Inferior parietal cortex (tissue), 1 donor: ENCODE data around the gene C1orf56.

Experiments used
- DNase-seq: peaks from one replicate; pipeline ENCODE4 v3.0.0-alpha.2; 2016; ENCODE audit errors: extremely low spot score

The C1orf56 gene

DNA sequence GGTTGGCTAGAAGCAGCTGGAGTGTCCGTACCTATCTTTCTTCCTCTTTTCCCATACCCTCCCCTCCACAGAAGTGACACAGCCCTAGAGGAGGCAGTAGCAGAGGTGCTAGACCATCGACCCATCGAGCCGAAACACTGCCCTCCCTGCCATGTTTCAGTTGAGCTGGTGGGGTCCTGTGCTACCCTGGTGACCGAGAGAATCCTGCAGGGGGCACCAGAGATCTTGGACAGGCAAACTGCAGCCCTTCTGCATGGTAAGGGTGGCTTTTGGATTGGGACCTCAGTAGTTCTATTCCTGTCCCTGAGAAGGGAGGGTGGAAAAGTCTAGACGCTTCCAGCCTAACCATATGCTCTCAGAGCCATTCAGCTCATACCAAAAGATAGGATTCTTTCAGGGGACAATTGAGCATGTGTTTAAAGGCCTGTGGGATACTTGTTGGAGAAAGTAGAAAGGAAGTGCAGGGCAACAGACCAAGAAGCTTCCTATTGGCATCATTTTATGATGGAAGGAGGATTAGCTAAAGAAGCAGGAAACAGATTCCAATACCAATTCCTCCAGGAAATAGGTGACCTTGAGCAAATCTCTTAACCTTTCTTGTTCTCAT lies 22.9 kb upstream of the C1orf56 start:
- peak; percentile 83 for DNase-seq

DNA sequence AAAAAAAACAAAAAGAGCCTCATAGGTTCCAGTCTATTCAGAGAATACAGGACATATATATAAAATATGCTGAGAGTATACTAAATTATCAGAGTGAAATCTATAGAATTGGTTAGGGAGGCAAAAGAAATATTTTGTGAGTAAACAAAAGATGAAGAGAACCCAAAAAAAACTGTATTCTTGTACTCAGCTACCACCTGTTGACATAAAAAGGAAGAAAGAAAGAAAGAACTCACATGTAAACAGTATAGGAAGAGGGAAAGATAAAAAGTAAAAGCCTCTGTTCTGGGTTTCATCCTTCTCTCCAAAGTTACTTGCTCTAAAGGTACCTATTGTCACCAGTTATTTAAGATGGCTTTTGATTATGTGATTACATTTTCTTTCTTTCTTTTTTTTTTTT lies 21.1 kb upstream of the C1orf56 start:
- no peak for DNase-seq

DNA sequence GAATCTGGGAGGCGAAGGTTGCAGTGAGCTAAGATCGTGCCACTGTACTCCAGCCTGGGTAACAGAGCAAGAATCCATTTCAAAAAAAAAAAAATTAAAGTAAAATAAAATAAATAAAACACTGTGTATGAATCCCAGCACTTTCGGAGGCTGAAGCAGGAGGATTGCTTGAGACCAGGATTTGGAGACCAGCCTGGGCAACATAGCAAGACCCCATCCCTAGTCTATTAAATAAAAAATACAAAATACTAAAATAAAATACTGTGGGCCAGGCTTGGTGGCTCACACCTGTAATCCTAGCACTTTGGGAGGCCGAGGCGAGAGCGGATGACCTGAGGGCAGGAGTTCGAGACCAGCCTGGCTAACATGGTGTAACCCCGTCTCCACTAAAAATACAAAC lies 15.4 kb upstream of the C1orf56 start:
- DNase-seq: no peak

DNA sequence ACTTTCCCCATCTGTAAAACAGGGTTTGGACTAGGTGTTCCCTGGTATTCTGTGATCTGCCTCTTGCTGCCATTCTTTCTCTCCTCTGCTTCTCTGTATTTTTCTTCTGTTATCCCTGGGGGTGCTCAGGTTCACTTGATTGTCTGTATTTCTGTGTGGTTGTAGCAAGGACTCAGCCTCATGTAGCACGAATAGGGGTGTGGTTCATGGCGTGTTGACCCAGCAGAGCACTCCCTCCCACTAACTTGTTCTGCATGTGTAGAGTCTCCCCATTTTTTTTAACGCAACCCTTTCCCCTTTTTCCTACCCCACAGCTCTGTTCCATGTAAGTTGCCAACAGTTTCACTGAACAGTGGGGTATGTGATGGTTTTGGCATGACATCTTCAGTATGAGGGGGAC lies 12.4 kb upstream of the C1orf56 start:
- DNase-seq: no peak

DNA sequence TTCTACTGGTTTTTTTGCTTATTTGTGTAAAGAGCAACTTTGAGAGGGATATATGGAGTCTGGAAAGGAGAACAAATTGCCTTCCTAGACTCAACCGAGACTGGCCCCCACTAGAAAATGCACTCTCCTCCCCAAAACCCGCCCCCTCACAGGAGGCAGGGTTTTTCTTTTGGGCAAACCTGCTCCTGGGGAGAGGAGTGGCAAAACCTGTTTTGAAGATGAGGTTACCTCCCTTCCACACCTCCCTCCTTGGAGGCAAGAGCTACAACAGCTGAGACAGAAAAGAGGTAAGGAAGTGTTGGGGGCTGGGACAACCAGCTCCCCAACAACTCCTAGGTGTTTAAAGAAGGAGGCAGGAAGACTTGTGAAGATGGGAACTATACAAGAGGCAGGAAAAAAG lies 11.2 kb upstream of the C1orf56 start, which contains the start of gene BNIPL:
Gene BNIPL (plus strand): TSS at position 231 of the 400 bp plus-strand sequence. CDS start 140 bp downstream, at position 371.
- DNase-seq: no peak

DNA sequence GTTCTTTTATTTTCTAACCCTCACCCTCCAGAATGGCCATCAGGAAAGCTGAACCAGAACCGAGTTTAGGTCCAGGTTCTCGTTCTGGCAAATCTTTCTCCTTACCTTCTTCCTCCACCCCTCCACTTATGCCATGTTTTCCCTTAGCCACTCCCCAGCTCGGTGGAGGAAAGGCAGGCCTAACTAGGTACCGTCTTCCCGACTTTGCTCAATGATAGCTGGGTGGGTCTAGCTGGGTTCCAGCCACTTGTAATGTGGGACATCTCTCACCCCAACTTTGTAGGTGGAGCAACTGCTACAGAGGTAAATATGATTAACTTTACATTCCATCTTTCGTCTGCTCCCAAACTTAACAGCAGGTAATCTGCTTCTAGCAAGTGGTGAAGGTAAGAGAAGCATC lies 10.5 kb upstream of the C1orf56 start:
- DNase-seq: no peak

DNA sequence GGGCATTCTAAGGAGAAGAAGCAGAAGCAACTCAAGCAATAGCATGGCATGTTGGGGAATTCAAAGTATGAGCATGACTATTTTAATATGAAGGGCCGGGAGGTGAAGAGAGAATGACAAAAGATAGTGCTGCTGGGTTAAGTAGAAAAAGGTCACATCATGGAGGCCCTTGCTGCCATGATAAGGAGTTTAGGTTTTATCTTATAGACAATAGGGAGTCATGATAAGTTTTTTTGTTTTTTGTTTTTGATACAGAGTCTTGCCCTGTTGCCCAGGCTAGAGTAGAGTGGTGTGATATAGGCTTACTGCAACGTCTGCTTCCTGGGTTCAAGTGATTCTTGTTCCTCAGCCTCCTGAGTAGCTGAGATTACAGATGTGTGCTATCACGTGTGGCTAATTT lies 8.0 kb upstream of the C1orf56 start:
- DNase-seq: no peak

DNA sequence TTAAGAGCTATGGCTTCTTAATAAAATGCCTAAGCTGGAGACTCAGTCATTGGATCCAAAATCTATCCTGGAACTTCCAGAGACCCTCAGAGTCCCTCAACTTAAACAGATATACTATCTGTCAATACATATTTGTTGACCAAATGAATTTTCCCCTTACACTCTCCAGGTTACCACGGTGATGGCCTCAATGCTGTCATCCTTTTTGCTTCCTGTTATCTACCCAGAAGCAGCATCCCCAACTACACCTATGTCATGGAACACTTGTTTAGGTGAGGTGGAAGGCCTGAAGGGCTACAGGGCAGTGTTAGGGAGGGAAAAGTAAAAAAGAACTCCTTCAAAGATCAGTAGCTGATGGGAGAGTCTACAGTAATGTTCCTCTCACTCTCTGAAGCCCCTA lies 4.4 kb upstream of the C1orf56 start:
- no peak for DNase-seq

DNA sequence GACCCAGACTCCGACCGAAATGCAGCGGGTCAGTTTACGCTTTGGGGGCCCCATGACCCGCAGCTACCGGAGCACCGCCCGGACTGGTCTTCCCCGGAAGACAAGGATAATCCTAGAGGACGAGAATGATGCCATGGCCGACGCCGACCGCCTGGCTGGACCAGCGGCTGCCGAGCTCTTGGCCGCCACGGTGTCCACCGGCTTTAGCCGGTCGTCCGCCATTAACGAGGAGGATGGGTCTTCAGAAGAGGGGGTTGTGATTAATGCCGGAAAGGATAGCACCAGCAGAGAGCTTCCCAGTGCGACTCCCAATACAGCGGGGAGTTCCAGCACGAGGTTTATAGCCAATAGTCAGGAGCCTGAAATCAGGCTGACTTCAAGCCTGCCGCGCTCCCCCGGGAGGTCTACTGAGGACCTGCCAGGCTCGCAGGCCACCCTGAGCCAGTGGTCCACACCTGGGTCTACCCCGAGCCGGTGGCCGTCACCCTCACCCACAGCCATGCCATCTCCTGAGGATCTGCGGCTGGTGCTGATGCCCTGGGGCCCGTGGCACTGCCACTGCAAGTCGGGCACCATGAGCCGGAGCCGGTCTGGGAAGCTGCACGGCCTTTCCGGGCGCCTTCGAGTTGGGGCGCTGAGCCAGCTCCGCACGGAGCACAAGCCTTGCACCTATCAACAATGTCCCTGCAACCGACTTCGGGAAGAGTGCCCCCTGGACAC lies 534 bp downstream of the C1orf56 start:
- DNase-seq: no peak

DNA sequence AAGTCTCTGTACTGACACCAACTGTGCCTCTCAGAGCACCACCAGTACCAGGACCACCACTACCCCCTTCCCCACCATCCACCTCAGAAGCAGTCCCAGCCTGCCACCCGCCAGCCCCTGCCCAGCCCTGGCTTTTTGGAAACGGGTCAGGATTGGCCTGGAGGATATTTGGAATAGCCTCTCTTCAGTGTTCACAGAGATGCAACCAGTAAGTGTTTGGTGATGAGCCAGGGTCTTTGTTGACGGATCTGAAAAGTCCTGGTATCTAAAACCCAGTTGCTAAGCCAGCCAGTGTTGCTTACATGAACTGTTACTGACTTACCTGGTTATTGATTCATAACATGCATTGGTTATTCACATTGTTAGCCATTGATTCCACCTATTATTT lies 1.1 kb downstream of the C1orf56 start:
- no peak for DNase-seq

DNA sequence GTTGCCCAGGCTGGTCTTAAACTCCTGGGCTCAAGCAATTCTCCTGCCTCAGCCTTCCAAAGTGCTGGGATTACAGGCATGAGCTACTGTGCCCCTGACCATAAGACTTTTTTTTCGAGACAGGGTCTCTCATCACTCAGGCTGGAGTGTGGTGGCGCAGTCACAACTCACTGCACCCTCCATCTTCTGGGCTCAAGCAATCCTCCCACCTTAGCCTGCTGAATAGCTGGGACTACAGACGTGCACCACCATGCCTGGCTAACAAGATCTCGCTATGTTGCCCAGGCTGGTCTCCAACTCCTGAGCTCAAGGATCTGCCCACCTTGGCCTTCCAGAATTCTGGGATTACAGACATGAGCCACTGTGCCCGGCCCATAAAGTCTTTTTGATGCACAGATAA lies 1.9 kb downstream of the C1orf56 start:
- DNase-seq: no peak

DNA sequence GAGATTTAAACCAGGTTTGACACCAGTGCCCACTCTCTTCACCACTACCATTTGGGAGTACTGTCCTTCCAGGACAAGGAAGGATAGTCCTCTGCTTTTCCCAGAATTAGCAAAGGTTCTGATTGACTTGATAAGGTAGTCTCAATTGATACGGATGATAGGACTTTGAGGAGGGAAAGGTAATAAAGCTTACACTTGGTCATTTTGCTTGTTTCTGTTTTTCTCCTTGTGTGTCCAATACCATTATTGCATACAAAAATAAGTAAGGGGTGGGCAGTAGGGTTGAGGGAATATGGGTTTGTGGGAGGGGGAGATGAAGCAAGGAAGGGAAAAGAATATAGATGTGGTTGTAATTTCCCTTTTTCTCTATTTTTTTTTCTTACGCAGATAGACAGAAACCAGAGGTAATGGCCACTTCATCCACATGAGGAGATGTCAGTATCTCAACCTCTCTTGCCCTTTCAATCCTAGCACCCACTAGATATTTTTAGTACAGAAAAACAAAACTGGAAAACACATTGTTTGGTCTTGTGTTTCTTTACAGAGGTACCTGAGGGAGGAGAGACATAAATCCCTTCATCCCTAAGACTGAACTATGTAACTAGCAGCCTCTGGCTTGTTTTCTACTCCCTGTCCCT lies 2.6 kb downstream of the C1orf56 start:
- no peak for DNase-seq

DNA sequence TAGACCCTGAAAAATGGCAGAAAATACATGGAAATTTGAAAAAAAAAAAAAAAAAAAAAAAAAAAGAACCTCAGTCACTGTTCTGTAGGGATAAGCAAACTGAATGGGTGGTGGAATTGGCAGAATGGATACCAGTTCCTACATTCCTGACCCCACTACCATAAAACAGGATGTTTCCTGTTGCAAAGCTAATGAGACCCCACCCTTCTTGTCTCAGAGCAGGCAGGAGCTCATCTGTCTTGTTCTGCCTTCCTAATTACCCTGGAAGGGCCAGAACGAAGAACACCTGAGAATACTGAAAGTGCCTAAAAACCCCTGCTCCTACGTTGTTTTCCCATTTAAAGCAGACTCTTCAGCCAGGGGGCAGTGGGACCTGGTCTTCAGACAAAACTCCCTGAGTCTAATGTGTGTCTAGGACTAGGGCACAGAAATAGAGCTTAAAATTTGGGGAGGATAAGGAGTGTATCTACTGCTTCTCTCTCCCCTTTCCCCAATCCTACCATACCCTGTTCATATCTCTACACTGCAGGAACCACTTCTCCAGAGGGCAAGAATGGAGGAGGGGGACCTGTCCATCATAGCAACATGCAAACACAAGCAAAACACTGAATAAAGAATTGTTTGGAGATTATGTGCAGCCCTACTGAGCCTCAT lies 3.9 kb downstream of the C1orf56 start:
- no peak for DNase-seq

DNA sequence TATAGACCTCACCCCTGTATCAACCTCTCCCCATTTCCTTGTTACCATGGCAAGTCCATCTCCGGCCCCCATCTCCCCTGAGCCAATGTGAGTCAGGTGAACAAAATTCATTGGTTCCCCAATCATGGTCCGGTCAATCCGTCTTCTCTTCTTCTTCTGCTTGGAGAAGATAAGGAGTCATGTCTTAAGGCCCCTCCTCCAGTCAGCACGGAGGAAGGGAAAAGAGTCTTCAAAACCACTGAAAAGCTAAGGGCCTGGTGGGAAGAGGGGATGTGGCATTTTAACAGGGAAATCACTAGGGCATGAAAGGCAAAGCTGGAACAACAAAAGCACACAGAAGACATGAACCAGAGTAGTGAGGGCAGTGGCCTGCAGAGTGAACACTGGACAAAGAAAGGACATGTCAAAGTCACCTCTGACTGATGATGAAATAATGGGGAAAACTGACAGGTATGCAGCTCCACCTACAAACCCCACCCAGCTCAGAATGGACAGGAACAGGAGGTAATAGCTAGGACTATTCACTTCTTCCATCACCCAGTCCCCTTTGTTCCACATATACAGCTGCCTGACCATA lies 7.5 kb downstream of the C1orf56 start:
- no peak for DNase-seq

DNA sequence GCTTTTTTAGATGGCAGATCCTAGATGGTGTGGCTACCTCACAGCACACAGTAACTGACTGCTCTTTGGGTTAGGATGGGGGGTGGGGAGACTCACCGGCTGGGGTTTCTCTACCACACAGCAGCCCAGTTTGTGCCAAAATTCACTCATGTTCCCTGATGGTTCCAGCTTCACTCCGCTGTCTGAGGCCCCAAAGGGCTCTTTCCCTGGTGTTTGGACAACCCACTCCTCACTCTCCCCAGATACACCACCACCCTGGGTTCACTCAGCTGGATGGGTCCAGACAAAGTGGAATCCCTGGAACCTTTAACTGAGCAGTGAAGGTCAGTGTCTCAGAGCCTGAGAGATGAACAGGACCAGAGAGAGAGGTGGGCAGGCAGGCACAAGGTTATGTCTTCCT lies 8.0 kb downstream of the C1orf56 start:
- no peak for DNase-seq

DNA sequence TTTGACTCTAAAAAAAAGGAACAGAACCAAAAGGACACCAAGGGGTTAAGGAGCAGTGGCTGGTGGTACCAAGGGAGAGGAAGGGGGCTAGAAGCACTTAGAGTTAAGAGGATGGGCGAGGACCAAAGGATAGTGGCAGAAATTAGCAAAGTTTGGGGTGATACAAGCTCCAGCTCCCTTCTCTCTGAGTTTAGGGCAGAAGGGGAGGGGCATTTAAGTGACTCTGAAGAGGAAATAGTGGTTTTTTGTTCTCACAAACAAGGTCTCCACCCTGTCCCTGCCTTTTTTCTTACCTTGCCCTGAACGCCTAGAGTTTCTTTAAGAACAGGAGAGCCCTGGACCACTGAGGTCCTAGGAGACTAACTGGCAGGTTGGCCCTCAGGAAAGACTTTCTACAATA lies 8.6 kb downstream of the C1orf56 start:
- DNase-seq: no peak

DNA sequence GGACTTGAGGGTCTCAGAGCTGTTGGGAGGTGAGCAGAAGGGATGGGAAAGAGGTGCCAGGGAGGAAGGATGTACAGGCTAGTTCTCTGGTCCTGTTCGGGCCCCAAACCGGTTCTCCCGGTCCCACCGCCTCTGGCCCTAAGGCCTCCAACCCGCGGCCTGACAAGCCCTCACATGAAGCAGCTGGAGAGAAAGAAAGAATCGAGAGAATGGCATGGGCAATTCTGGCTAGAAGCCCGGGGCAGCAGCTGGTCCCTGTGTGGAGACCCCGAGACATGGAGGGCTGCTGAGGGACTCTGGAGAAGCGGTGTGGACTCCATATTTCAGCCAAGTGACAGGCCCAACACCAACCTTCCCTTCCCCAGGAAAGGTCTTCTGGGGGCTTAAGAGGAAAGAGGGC lies 11.1 kb downstream of the C1orf56 start:
- no peak for DNase-seq

DNA sequence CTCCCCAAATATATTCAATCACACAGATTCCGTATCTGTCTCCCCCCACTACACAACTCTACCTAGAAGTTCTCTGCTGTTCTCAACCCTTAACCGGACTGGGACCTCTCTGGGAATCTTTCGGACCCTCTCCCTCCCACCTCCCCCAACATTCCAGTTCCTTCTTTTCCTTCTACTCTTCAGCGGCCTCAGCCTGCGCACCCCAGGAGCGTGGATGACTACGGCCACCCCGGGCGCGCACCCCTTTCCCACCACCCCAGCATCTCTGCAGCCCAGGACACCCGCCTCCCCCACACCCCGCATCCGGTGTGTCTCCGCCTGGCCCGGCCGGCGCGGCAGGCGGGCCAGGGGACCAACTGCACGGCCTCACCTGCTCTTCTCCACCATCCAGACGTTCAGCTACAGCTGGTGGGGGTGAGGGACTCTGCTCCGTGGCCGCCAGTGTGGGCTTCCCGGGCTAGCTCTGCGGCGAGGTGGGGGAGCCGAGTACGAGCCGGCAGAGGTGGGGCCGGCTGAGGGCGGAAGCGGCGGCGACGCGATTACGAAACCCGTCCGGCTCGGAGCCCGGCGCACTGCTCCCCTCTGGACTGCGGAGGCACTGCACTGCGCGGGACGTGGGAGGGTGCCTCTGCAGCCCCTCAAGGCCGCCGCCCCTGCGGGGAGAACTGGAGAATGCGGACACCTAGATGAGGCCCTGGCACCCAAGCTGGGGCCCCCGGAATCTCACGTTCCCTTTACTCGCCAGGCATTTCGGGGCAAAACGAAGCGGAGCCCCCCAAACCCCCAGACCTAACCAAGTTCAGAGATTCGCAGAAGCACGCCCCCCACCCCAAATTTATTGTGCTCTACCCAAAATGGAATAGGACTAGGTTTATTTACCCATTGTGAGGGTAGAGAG lies 11.8 kb downstream of the C1orf56 start, which contains the start of gene CDC42SE1:
Gene CDC42SE1 (minus strand): TSS at position 514 of the 898 bp plus-strand sequence. CDS start 3,892 bp downstream, outside the sequence.
- peak; percentile 80 for DNase-seq

DNA sequence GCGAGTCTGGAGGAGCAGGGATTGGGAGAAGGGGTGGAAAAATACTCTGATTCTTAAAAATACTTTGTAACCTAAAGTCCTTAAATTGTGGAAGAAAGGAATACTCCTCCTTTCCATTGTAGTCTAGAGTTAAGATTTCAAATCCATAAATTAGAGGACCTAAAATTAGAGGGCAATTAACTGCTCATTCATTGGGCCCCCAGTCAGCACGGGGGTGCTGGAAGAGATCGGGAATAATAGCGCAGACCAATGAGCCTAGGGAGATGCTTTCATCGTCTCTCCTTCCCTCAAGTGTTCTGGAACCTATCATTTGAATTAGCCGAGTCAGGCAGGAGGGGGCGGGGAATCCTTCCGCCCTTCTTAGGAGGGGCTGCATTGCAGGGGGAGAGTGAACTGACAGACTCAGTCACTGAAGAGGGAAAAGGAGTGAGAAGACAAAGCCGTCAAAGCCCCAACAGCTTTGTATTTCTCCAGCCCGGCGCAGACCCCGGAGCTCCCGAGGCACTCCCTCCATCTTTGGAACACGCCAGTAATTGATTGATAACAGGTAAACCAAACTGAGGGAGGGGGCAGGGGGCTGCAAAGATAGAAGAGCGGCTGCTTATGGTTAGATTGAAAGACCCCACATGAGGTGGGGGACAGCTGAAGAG lies 12.6 kb downstream of the C1orf56 start, which contains the start of gene MLLT11:
Gene MLLT11 (plus strand): TSS at position 391 of the 650 bp plus-strand sequence. CDS start 6,828 bp downstream, outside the sequence.
- DNase-seq: peak; percentile 72

DNA sequence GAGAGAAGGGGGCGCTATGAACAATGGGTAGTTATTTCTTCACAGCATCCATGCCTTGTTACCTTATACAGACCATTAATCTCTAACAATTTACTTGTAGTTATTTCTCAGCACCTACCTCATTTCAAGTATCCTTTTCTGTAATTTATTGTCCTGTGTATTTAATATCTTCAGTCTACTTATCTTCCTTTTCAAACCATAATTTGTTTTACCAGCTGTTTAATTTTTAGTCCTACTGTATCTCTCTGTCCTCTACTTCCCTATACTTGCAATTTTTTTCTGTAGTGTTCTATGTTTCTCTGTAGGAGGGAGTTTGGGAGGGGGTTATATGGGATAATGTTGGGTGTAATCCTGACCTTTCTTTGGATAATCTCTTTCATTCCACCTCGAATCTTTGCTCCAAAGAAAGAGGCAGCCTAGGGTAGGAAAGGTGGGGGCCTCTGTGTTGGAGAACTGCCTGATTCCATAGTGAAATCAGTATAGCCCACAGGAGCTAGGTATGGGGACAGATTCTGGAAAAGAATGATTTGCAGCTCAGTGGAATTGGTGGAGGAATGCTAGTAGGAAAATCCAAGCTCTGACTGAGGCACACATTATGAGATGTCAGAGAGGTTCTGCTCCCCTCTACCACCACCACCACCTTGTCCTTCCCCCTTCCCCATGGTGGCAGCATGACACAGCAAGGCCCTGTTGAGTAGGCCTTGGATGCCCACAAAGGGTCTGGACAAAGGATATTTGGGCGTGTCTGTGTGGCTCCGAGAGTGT lies 13.3 kb downstream of the C1orf56 start:
- DNase-seq: no peak
